GM23248 (cell line): ENCODE measurements around the gene GSTT4.
"Not testable (repeated sequence)": the region's sequence is repeated elsewhere in the genome, so short reads cannot be mapped to it uniquely, and the experiment has no call there.

Source experiments
- EZH2 ChIP-seq: fragments of 200-600 bp; sonication (generic); IDR thresholded peaks from 2 replicates; pipeline ENCODE4 v1.6.1; 2018; ENCODE audit warnings: antibody characterized with exemption, mild to moderate bottlenecking; ENCODE audit not compliant: insufficient read depth, poor library complexity, severe bottlenecking
- EZH2phosphoT487 ChIP-seq: fragments of 200-600 bp; sonication (generic); IDR thresholded peaks from 2 replicates; pipeline ENCODE4 v1.6.1; 2018; ENCODE audit warnings: antibody characterized with exemption, moderate library complexity, mild to moderate bottlenecking, low read depth; ENCODE audit not compliant: insufficient read depth

- not testable (repeated sequence) for TF ChIP-seq EZH2, EZH2phosphoT487
These were observed 50.9 kb downstream of the GSTT4 start for GRCh38 chr22:23954193-23954990.
